Activated gamma-delta T cell treated with Interleukin-2 at 50 U/mL for 16 hours (primary cell): ENCODE data around the gene FBXO36.

Experiments used
- DNase-seq: peaks from one replicate; pipeline ENCODE4 v3.0.0-alpha.2; 2020

Gene FBXO36

GRCh38 chr2:230053753-230054478 lies 131.6 kb downstream of the FBXO36 start:
- DNase-seq = no peak

- no peak for DNase-seq
Observed at GRCh38 chr2:230060672-230061293, 138.5 kb downstream of the FBXO36 start.
